PC-3 (cell line): ENCODE results near the gene TSPAN9. TPM values are rescaled to one million over a fixed set of nuclear protein-coding genes. Genes with fewer than 3 reads are reported as not detected.

Experiments used
- ATAC-seq: fragments of 200-7000 bp; cut with Tn5 transposase; 2 replicates; pipeline ENCODE4 v1.9.1; 2020; ENCODE audit warnings: mild to moderate bottlenecking, moderate library complexity
- BruUV-seq: library from RNA; stranded (reverse); fragments of 400-500 nt; replicated peaks from 2 replicates; lab custom pipeline; 2021; lab: Mats Ljungman, UMichigan
- CTCF ChIA-PET: fragments of 300-600 bp; sonication (Branson Sonifier 250); formaldehyde crosslinking; loops from one replicate; lab custom pipeline; 2022; ENCODE audit warnings: antibody characterized with exemption; lab: Charles Lee
- POLR2A ChIA-PET: fragments of 300-600 bp; sonication (Branson Sonifier 250); formaldehyde crosslinking; loops from one replicate; lab custom pipeline; 2022; ENCODE audit warnings: antibody characterized with exemption; ENCODE audit not compliant: unreplicated experiment; lab: Charles Lee
- DNase-seq: peaks from one replicate; pipeline ENCODE4 v3.0.0-alpha.2; 2015
- H2AFZ ChIP-seq: fragments of 300-600 bp; sonication (generic); 2 replicates; pipeline ENCODE4 v1.6.0; 2016; ENCODE audit warnings: antibody characterized with exemption, low read length
- H3F3A ChIP-seq: fragments of 300-600 bp; sonication (generic); one replicate; pipeline ENCODE4 v1.6.0; 2017; ENCODE audit warnings: antibody characterized with exemption, low read length, control low read depth, mild to moderate bottlenecking; ENCODE audit not compliant: unreplicated experiment
- H3K27ac ChIP-seq: fragments of 300-600 bp; sonication (generic); 2 replicates; pipeline ENCODE4 v1.5.1; 2016; ENCODE audit warnings: mild to moderate bottlenecking, low read length
- H3K27me3 ChIP-seq: fragments of 300-600 bp; sonication (generic); 2 replicates; pipeline ENCODE4 v1.6.1; 2016; ENCODE audit warnings: low read length, mixed read lengths
- H3K36me3 ChIP-seq: fragments of 300-600 bp; sonication (generic); 2 replicates; pipeline ENCODE4 v1.6.1; 2016; ENCODE audit warnings: low read depth, mixed run types, low read length, mixed read lengths
- H3K4me1 ChIP-seq: fragments of 300-600 bp; sonication (generic); 2 replicates; pipeline ENCODE4 v1.5.1; 2016; ENCODE audit warnings: low read length; ENCODE audit not compliant: insufficient read depth
- H3K4me2 ChIP-seq: fragments of 300-600 bp; sonication (generic); 2 replicates; pipeline ENCODE4 v1.6.0; 2016; ENCODE audit warnings: low read length
- H3K4me3 ChIP-seq: fragments of 300-600 bp; sonication (generic); 2 replicates; pipeline ENCODE4 v1.5.1; 2016; ENCODE audit warnings: mild to moderate bottlenecking, low read length, mixed read lengths
- H3K79me2 ChIP-seq: fragments of 300-600 bp; sonication (generic); 2 replicates; pipeline ENCODE4 v1.6.1; 2017; ENCODE audit warnings: low read length, mixed read lengths
- H3K9ac ChIP-seq: fragments of 300-600 bp; sonication (generic); 2 replicates; pipeline ENCODE4 v1.6.0; 2016; ENCODE audit warnings: mild to moderate bottlenecking, low read length
- H3K9me2 ChIP-seq: fragments of 300-600 bp; sonication (generic); replicated peaks from 2 replicates; pipeline ENCODE4 v1.6.1; 2016; ENCODE audit warnings: mixed run types, low read length, mixed read lengths
- H3K9me3 ChIP-seq: fragments of 300-600 bp; sonication (generic); 2 replicates; pipeline ENCODE4 v1.6.1; 2016; ENCODE audit warnings: low read length, mixed read lengths
- H4K20me1 ChIP-seq: fragments of 300-600 bp; sonication (generic); 2 replicates; pipeline ENCODE4 v1.6.1; 2016; ENCODE audit warnings: low read length, mixed read lengths
- CTCF ChIP-seq: fragments of 300-600 bp; sonication (generic); conservative IDR thresholded peaks from 2 replicates; pipeline ENCODE4 v1.5.1; 2017; ENCODE audit warnings: antibody characterized with exemption, low read depth, mild to moderate bottlenecking, low read length
- EZH2 ChIP-seq: fragments of 300-600 bp; sonication (generic); IDR thresholded peaks from one replicate; pipeline ENCODE4 v1.6.1; 2017; ENCODE audit warnings: antibody characterized with exemption, mild to moderate bottlenecking, low read length; ENCODE audit not compliant: unreplicated experiment
- EZH2phosphoT487 ChIP-seq: fragments of 300-600 bp; sonication (generic); IDR thresholded peaks from 2 replicates; pipeline ENCODE4 v1.6.1; 2018; ENCODE audit warnings: mild to moderate bottlenecking, antibody characterized with exemption, low read length, borderline replicate concordance
- intact Hi-C: fragments of 100-400 bp; cut with micrococcal nuclease; formaldehyde crosslinking; loops from 2 replicates; pipeline ENCODE4 v1.9.0; 2023
- total RNA-seq: library from RNA; depleted of rRNA; stranded (reverse); fragments of >200 nt; gene quantifications from 2 replicates; pipeline ENCODE4 v1.2.3, GENCODE V29; 2014

The TSPAN9 gene
- total RNA-seq, 1 experiment from 2014 or later = 6.2 TPM

DNA sequence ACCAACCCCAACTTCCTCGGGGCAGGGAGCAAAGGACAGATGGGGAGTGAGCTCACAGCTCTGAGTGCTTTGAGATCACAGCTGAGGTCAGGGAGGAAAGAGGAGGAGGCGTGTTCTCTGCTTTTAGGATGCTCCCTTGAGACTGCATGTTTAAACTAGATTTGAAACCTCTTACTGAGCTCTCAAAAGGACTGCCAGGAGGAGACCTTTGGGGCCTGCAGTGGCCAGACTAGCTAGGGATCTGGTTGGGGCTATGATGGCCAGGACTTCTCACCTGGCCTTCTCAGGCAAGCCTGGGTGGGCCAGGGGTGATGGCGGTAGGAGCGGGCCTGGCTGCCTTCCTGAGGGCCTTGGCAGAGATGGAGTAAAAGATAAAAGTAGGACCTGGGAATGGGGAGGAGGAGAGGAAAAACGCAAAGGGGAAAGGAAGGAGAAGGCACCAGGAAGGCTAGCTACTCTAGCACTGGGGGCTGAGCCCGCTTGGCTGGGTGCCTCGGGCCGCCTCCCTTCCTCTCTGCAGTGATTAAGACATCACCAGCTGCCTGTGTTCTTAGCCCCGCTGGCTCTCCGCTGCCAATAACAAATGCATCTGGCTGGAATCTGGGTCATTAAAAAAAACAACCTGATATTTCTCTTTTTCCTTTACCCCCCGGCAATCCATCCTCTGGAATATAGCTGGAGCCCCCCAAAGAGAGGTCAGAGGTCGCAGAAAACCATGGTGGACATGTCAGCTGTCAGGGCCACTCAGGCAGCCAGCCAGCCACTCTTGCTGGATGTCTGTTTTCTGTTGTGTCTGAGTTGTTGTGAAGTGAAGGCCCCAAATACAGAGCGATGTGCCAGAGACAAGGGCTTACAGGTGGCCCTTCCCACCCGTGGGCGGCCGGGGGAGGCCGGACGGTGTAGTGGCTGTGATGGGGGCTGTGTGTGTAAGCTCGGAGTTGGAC lies 141.3 kb downstream of the TSPAN9 start:
- ATAC-seq (no peak; the same call in 1 of the 2 replicates), DNase-seq (no peak)
- H4K20me1 ChIP-seq = no peaks in the 10 kb centered on the region
- TF ChIP-seq EZH2phosphoT487 (no peak), EZH2 (no peak), CTCF (no peak)
- H3K36me3 ChIP-seq = no peaks in the 10 kb centered on the region
- H3K79me2 ChIP-seq = no peaks in the 10 kb centered on the region
- no peak overlapping the region for H3K9ac ChIP-seq
- H3K27me3 ChIP-seq = no peaks in the 10 kb centered on the region
- no peaks in the 10 kb centered on the region for H3K9me2 ChIP-seq
- no peak overlapping the region for H3K27ac ChIP-seq
- no peak overlapping the region for H2AFZ ChIP-seq
- intact Hi-C loops = no loop called here
- CTCF ChIA-PET = no interaction called here
- H3K4me2 ChIP-seq = no peak overlapping the region
- no peaks in the 10 kb centered on the region for H3K9me3 ChIP-seq
- no peaks in the 10 kb centered on the region for H3K4me1 ChIP-seq
- H3K4me3 ChIP-seq = no peak overlapping the region
- H3F3A ChIP-seq = no peaks in the 10 kb centered on the region
- POLR2A ChIA-PET = no interaction called here
- BruUV-seq = no TSS peak

- TF ChIP-seq CTCF = no peak
- no peak for TF ChIP-seq EZH2phosphoT487
- no peak for TF ChIP-seq EZH2
- Histone ChIP-seq H3K36me3 (no peaks in the 10 kb centered on the region), H3K4me2 (no peak overlapping the region), H3K9ac (no peak overlapping the region), H4K20me1 (no peaks in the 10 kb centered on the region), H3K79me2 (no peaks in the 10 kb centered on the region), H3K9me3 (no peaks in the 10 kb centered on the region), H3K4me3 (no peak overlapping the region), H3K27ac (no peak overlapping the region), H3K4me1 (no peaks in the 10 kb centered on the region), H2AFZ (no peak overlapping the region), H3K27me3 (no peaks in the 10 kb centered on the region), H3K9me2 (no peaks in the 10 kb centered on the region), H3F3A (no peaks in the 10 kb centered on the region)
- ATAC-seq = no peak
- intact Hi-C loops = no loop called here
- POLR2A ChIA-PET = no interaction called here
- CTCF ChIA-PET = no interaction called here
- no TSS peak for BruUV-seq
- no peak for DNase-seq
Observed at GRCh38 chr12:3219233-3219632, 142.1 kb downstream of the TSPAN9 start.
